Amygdala (tissue), 56 donors: ENCODE results near the gene UMAD1.
"Not testable (repeated sequence)": the region's sequence is repeated elsewhere in the genome, so short reads cannot be mapped to it uniquely, and the experiment has no call there.

Experiments used
- DNase-seq, 56 donors: peaks; one replicate each; lab custom pipeline; 2025; lab: John Stamatoyannopoulos, UW

Gene UMAD1

DNA sequence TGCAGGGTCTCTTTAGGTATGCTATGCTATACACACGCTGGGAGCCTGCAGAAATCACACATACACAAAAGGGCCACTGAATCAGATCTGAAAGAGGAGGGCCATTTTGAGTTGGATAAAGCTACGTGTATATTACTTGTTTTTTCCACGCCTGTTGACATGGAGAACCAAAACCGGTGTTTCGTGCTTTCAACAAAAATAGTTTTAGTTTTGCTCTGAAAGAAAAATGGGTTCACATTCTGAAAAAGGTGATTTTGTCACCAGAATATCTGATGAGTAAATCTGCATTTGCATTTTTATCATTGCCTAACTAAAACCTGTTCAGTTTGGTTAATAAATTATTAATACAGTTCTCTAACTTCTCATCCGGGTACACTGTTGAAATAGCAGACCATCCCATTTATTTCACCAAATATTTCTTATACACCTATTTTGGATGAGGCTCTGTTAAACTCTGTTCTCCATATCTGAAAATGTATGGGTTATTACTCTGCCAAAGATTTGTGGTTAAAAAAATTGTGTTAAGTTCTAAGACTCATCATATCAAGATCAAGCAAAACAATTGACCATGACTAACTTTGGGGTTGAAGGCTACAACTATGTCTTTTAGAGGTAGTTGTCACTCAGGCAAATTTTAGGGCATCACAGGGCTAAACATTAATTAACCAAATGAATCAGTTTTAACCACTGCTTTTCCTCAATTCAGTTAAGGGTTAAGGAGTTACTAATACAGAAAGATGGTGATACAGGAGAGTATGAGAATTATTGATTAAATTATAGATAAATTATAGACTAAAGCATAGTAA, 179.1 kb downstream of the UMAD1 start:
- DNase-seq = no peak

DNA sequence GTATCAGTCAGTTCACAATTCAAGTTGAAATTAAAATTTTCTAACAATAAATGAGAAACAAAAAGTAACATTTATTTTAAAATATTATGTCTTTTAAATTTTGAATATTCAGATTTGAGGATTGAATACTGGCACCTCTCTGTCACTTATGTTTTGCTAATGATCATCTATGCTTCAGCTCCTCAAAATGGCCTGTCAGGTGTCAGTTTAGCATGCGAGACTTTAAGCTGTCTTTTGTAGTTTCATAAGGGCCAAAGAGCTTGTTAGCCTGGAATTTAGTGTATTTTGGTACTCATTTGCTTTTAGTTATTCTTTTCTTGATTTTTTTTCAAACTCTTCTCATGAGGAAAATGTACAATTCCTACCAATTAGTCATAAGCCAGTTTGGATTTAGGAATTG, 179.9 kb downstream of the UMAD1 start:
- no peak for DNase-seq

DNA sequence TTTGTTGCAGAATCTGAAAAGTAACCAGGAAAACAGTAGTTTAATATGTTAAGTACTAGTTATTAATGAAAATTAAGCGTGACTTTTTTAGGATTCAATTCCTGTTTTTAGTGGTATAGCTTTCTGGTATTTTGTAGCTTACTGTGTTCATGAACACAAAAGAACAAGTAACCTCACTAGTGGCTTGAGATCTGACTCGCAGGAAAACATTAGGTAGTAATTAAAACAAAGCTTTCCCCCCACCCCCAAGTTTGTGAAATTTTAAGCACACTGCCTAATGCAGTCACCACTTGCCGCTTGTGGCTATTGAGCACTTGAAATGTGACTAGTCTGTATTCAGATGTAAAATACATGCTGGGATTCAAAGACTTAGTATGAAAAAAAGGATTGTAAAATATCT, 180.4 kb downstream of the UMAD1 start:
- no peak for DNase-seq

DNA sequence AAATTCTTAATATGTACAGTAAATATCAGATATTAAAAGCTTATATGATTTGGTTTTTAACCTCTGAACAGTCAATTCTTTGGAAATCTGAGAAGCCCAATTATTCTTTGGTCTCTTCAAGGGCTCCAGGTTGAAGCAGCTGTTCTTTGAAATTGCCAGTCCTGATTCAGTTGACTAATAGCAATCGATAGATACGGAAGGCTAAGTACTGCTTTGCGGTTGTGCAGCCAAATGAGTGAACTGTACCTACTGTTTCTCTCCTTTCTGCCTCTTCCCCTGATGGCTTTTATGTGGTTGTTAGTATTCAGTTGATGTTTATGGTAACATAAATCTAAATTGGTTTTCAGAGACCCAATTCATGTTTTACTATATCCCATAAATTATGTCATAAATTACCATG, 181.0 kb downstream of the UMAD1 start:
- no peak for DNase-seq

DNA sequence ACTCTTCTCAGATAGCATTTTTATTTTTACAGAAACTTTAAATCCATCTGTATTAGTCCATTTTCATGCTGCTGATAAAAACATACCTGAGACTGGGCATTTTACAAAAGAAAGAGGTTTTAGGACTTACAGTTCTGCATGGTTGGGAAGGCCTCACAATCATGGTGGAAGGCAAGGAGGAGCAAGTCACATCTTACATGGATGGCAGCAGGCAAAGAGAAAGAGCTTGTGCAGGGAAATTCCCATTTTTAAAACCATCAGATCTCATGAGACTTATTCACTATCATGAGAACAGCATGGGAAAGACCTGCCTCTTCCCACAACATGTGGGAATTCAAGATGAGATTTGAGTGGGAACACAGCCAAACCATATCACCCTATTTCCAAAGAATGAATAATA, 184.7 kb downstream of the UMAD1 start:
- DNase-seq = not testable (repeated sequence)

DNA sequence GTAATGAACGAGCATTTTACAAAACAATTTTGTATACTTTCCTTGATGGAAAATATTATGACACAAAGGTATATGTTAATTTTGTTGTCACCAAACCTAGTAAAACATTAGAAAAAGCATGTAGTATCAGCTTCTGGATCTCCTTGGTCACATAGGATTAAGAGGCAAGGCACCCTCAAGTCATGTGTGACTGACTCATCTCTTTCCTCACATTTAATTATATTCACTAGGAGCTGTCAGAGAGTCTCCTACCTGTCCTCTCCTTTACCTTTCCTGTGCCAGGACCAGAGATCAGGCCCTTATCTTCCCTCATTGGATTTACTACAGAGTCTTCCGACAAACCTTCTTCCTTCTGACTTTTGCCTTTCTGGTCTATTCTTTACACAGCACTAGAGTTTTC, 189.1 kb downstream of the UMAD1 start:
- no peak for DNase-seq

DNA sequence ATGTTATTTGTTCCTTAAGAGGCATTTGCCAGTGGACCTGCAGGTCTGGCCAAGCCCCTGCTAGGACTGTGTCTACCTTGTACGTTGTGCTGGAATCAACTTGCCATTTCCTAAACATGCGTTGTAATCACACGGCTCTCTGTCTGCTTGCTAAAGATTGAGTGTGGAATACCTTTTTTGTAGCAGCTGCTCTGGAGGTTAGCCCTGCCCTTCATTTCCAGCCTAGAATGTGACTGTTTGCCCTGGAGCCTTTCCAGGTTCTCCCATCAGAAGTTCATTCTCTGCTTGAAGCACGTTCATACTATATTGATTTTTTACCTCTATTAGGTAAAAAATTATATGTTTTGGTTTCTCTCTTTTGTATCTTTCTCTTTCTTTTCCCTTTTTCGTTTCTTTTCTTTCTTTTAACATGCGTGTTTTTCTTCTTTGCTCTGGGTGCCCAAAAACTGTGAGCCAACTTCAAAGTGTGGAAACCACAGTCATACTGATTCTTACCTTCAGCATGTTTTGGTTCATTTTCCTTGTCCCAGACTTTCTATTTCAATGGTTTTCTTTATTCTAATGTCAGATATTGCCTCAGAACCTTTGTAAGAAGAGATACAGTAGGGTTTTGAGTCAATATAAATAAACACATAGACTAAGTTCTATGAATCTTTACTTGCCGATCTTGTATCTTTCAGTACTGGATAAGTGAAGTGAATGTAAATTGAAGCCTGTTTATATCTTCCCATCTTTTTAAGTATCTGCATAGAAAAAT, 189.7 kb downstream of the UMAD1 start:
- DNase-seq = no peak

DNA sequence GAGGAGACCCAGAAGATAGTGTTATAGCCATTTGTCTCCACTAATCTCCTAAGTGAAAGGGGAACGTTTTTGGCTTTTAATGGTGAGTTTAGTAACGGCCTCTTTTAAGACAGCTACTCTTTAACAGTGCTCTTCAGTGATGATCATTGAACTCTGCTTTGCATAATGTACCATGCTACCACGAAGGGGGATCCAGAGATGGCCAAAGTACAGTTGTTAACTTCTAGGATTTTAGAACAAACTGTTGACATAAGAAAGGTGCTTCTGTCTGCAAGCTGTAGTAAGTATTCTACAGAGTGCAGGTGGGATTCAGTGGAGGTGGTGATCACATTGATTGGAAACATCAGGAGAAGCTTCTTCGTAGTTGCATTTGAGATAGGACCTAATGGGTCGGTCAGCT, 192.0 kb downstream of the UMAD1 start:
- no peak for DNase-seq

DNA sequence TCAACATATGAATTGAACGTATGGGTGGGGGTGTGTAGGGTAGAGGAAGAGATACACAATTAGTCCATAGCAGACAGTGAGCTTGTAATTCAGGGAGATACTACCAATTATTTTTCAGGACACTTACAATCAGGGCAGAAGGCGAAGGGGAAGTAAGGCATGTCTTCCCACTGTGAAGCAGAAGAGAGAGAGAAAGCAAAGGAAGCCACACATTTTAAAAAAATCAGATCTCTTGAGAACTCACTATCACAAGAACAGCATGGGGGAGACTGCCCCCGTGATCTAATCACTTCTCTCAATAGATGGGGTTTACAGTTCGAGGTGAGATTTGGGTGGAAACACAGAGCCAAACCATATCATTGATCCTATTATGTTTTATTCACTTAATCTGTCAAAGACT, 194.2 kb downstream of the UMAD1 start:
- DNase-seq = no peak

DNA sequence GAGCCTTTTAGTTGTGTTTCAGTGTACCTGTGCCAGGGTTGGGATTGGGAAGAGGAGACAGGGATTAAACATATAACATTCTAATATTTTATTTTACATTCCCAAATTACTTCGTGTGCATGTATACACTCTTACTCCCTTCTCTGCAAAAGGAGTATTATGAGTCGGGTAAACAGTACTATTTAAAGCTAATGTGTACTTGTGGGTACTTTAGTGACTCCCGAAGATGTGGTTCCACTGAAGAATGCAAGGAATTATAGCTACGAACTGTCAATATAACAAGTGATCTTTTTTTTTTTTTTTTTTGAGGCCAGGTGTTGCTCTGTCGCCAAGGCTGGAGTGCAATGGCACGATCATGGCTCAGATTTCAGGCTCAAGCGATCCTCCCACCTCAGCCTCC, 200.5 kb downstream of the UMAD1 start:
- DNase-seq = no peak

DNA sequence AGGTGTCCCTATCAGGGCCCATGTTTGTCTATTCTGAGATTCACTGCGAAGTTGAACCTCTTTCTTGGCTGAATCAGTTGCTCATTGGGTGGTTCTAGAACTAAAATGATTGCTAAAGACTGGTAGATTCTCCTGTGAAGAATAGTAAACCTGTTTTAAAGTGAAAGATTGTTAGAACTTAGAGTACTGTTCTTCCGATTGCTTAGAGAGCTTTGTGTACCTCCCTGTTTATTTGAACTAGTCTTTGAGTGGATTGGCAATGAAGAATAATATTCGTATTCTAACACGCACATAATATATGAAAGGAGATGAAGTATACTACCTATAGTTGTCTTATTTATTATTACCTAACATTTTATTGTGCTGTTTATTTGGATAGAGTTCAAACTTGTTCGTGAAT, 202.7 kb downstream of the UMAD1 start:
- DNase-seq = no peak

DNA sequence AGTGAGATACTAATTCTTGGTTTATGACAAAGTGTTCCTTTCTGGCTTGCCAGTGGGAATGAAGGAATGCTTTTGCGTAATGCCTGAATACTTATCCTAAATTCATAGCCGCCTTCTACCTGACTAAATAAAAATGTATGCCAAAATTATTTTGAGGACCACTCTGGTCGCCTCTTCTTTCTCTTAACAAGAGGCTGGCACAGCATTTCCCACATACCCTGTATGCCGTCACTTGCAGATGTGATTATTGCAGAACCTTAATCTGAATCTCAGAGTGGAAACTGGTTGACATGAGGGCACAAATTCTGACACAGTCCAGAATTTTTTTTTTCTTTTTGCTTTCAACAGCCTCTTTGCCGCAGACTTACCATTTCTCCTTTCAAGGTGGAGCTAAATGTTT, 203.4 kb downstream of the UMAD1 start:
- no peak for DNase-seq

DNA sequence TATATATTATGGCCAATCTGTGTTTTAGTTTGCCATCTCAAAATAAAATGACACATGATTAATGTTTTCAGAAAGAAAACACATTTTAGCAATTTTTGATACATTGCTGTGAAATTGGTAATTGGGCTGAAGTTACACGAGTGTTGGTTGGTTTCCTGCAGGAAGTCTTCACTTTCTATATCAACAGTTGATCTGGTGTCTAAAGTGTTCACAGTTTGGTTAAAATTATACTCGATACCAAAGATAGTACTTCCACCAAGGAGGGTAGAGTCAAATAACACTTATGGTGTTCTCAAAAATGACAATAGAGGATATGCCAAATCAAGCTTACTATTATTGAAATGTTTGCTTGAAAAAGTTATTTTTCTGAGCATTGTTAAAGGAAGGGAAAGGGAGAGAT, 207.7 kb downstream of the UMAD1 start:
- no peak for DNase-seq

DNA sequence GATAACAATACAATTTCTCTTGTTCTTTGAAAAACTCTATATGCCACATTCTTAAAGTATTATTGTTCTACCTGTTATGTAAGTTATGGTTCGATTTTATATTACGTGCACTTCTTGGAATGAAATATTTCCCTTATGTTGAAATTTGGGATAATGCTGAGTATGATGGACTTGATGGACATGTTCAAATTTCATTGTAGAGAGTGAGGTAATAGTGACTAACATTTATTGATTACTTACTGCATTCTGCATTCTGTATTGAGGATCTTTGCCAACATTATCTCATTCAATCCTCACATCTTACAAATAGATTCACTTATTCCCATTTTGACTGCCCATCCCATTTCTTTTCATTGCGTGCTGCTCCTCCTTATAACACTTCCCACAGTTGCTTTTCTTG, 208.3 kb downstream of the UMAD1 start:
- DNase-seq = no peak

DNA sequence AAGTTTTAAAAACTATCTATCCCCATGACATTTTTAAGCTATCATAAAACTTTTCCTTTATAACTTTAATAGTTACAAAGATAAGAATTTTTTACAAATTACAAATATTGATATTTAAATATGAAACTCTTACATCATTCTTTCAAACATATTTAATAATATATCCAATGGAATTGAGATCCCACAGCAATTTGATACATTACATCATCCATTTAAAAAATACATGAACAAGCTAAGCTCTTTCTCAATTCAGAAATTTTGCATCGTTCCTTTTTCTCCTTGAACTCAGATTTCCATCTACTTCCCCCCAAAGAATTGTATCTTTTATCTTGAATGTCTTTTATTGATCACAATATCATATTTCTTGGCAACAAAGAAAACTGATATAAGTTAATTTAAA, 209.6 kb downstream of the UMAD1 start:
- DNase-seq = no peak

DNA sequence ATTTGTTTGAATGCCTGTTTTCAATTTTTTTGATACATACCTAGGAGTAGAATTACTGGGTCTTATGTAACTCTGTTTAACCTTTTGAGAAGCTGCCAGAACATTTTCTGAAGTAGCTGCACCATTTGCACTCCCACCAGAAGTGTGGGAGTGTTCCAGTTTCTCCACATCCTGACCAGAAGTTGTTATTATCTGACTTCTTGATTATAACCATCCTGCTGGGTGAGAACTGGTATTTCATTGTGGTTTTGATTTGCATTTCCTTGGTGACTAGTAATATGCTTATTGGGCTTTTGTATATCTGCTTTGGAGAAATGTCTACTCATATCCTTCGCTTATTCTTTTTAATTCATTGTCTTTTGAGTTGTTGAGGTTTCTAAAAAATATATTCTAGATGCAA, 210.8 kb downstream of the UMAD1 start:
- no peak for DNase-seq

DNA sequence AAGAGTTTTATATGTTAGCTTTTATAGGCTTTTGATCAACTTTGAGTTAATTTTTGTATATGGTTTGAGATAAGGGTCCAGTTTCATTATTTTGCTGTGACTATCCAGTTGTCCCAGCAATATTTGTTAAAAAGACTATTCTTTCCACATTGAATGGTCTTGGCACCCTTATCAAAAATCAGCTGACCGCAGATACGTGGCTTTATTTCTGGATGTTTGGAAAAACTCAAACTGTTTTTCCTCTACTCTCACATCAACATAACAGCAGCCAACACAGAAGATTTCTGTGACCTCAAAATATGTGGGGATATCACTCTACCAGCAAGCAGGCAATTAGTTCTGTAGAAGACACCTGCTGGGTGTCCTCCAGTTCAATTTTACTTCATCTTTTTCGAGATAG, 211.4 kb downstream of the UMAD1 start:
- DNase-seq = no peak

DNA sequence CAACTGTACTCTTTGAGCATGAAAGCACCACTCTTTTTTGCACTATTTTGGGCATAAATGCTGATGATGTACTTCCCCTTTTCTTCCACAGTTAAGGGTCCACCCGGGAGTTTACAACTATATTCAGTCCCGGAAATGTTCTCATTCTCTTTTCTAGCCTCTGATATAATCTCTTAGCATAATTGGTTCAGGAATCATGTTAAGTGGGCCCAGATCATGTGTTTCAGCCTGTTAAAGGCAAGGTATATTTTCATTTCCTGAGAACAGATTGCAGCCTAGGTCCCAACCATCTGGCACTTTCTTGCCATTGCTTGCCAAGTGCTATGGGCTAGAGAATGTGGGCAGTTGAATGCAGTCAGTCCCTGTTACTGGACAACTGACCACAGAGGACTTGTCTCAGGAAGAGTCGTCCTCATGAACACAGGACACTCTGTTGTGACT, 216.6 kb downstream of the UMAD1 start:
- DNase-seq = no peak

DNA sequence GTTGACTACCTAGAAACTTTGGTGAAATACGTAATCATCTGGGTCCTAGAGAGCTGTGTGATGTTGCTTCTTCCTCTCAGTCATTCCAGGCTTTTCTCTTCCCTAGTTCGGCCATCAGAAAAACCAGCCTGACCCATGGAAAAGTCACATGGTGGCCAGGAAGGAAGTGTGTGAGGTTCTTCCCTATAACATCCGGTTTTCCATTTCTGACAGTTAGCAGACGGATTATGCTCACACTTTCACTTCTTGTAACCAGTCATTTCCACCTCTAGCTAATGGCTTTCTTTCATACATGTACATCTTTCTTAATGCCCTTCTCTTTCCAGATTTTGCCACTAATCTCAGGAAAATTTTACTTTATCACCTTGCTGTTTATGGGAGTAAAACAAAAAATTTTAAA, 218.0 kb downstream of the UMAD1 start:
- no peak for DNase-seq

DNA sequence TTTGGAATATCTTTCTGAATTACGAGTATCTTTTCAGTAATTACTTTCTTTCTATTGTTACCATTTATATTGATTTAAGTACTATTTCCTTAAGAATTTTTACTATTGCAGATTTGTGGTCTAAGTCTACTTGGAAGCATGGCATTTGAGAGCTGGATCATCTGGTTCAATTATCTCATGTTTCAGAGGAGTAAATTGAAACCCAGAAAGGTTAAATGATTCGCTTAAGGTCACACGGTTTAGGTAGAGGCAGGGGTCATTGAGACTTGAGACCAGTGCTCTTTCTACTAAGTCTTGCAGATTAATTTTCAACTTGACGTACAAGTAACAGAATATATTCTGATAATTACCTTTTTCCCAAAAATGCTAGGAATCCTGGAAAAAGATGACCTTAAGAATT, 218.9 kb downstream of the UMAD1 start:
- DNase-seq = no peak

DNA sequence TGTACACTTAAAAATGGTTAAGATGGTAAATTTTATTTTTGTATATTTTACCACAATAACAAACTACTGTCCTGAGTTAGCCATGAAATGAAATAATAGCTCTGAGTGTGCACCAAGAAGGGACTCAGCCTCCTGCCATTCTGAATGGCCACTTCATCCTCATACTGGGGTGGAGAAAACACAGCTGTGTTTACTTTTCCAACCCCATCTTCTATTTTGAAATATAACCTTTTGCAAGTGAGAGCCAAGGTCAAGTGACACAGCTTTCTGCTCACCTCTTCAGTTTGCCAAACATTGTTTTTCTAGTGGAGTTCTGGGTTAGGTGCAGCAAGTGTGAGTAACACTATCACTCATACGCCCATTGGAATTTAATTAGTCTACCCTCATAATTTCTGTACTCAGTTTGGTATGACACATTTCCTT, 220.7 kb downstream of the UMAD1 start:
- no peak for DNase-seq

DNA sequence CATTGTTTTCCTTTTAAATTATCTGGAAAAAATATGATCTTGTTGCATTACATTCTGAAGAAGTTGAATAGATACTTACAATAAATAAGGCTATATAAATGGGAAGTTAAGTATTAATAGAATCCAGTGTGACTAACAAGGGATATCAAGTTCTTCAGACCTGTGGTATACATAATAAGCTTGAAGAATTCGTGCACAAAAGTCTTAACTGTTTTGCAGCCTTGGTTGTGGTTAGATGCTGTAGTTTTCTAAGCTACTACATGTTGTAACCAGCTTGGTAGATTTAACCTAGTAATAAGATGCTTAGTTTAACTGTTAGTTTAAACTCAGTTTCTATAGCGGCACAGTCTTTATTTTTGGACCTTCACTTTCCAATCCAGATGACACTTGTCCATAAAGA, 221.8 kb downstream of the UMAD1 start:
- no peak for DNase-seq
